IPS DF 6.9 (cell line): ENCODE data around the gene MYO7A.

Experiments used
- DNase-seq: peaks from one replicate; pipeline ENCODE4 v3.0.0-alpha.2; 2013; ENCODE audit warnings: low read depth, low spot score
- H3K27ac ChIP-seq: one replicate; pipeline ENCODE4 v1.5.1; 2013; ENCODE audit warnings: low read length, control low read depth
- H3K27me3 ChIP-seq: 2 replicates; pipeline ENCODE4 v1.6.1; 2013; ENCODE audit warnings: mild to moderate bottlenecking, low read length; ENCODE audit not compliant: control insufficient read depth, insufficient read depth
- H3K36me3 ChIP-seq: 2 replicates; pipeline ENCODE4 v1.6.1; 2013; ENCODE audit warnings: low read length; ENCODE audit not compliant: control insufficient read depth, insufficient read depth
- H3K4me1 ChIP-seq: 2 replicates; pipeline ENCODE4 v1.6.1; 2013; ENCODE audit warnings: low read length; ENCODE audit not compliant: control insufficient read depth, insufficient read depth
- H3K4me3 ChIP-seq: 2 replicates; pipeline ENCODE4 v1.5.1; 2013; ENCODE audit warnings: mild to moderate bottlenecking, low read length
- H3K9me3 ChIP-seq: 2 replicates; pipeline ENCODE4 v1.6.1; 2013; ENCODE audit warnings: low read length, inconsistent platforms; ENCODE audit not compliant: control insufficient read depth, insufficient read depth
- WGBS: extraction: QIAGEN DNeasy Blood & Tissue Kit; methylation state at CpG from one replicate; pipeline ENCODE4 v1.1.7; 2013; ENCODE audit warnings: mixed read lengths, missing lambda C conversion rate; ENCODE audit not compliant: insufficient read length, insufficient coverage; 5-methylcytosine and 5-hydroxymethylcytosine counted together

Gene MYO7A

GRCh38 chr11:77121876-77122575 lies 6.0 kb upstream of the MYO7A start:
- no peak for DNase-seq
- no CpG with 5 or more reads among the region's 8 CpGs for WGBS
- Histone ChIP-seq H3K4me1 (no peaks in the 10 kb centered on the region), H3K27ac (no peak overlapping the region), H3K36me3 (0 out of 2 replicates have a peak, but pooled peaks cover 4% of the 10 kb centered on the region), H3K4me3 (no peak overlapping the region), H3K9me3 (no peaks in the 10 kb centered on the region), H3K27me3 (no peaks in the 10 kb centered on the region)

GRCh38 chr11:77122576-77123212 lies 5.4 kb upstream of the MYO7A start:
- no peak overlapping the region for H3K27ac ChIP-seq
- no CpG with 5 or more reads among the region's 7 CpGs for WGBS

DNA sequence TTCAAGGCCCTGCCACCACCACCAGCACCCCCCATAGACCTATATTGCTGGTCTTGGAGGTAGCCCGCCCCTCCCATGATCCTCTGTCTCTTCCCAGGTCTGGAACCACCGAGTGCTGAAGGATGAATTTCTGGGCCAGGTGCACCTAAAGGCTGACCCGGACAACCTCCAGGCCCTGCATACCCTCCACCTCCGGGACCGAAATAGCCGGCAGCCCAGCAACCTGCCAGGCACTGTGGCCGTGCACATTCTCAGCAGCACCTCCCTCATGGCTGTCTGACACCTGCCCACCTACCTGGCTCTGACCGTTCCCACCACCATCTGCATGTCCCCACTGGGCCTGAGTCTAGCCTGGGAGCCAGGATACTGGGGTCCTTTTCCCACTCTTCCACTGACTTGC lies 4.5 kb upstream of the MYO7A start:
- H3K4me1 ChIP-seq = peaks cover 3% of the 10 kb centered on the region
- DNase-seq = no peak
- no peaks in the 10 kb centered on the region for H3K9me3 ChIP-seq
- 0 out of 2 replicates have a peak, but pooled peaks cover 4% of the 10 kb centered on the region for H3K36me3 ChIP-seq
- H3K27ac ChIP-seq = no peak overlapping the region
- no peaks in the 10 kb centered on the region for H3K27me3 ChIP-seq
- no peak overlapping the region for H3K4me3 ChIP-seq
- WGBS = no CpG with 5 or more reads among the region's 8 CpGs

More at GRCh38 chr11:77122576-77123212, 5.4 kb upstream of the MYO7A start:
- no peak for DNase-seq
- Histone ChIP-seq H3K4me1 (peaks cover 3% of the 10 kb centered on the region; the same call in 1 of the 2 replicates), H3K4me3 (no peak overlapping the region), H3K27me3 (no peaks in the 10 kb centered on the region), H3K36me3 (0 out of 2 replicates have a peak, but pooled peaks cover 4% of the 10 kb centered on the region), H3K9me3 (no peaks in the 10 kb centered on the region)

DNA sequence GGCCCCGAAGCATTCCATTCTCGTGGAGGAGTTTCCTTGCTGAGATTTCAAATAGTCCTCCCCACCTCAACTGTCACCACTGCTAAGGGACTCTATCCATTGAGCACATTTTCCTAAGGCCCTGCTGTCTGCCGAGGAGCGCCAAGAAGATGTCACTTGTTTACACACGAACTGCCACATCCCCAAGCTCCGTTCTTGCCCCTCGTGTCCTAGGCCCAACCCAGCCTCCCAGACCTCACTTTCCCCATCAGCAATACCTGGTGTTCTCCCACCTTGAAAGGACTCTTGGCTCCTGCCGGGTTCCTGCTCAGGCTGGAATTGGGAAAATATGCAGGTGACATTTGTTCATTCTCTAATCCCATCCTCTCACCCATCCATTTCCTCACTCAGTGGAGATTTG lies 4.0 kb upstream of the MYO7A start:
- no peak for DNase-seq
- Histone ChIP-seq H3K4me3 (no peak overlapping the region), H3K9me3 (no peaks in the 10 kb centered on the region), H3K27ac (no peak overlapping the region), H3K27me3 (no peaks in the 10 kb centered on the region), H3K36me3 (0 out of 2 replicates have a peak, but pooled peaks cover 4% of the 10 kb centered on the region), H3K4me1 (peaks cover 3% of the 10 kb centered on the region)
- WGBS = no CpG with 5 or more reads among the region's 8 CpGs

GRCh38 chr11:77124488-77124887 lies 3.6 kb upstream of the MYO7A start:
- no peaks in the 10 kb centered on the region for H3K27me3 ChIP-seq
- DNase-seq = no peak
- no peaks in the 10 kb centered on the region for H3K9me3 ChIP-seq
- no peak overlapping the region for H3K27ac ChIP-seq
- peaks cover 3% of the 10 kb centered on the region for H3K4me1 ChIP-seq
- H3K4me3 ChIP-seq = no peak overlapping the region
- H3K36me3 ChIP-seq = 0 out of 2 replicates have a peak, but pooled peaks cover 4% of the 10 kb centered on the region
- no CpG with 5 or more reads among the region's 6 CpGs for WGBS

GRCh38 chr11:77125191-77125590 lies 2.9 kb upstream of the MYO7A start:
- no peaks in the 10 kb centered on the region for H3K27me3 ChIP-seq
- H3K4me1 ChIP-seq = peaks cover 3% of the 10 kb centered on the region
- DNase-seq = no peak
- H3K36me3 ChIP-seq = 0 out of 2 replicates have a peak, but pooled peaks cover 4% of the 10 kb centered on the region
- no CpG with 5 or more reads among the region's 6 CpGs for WGBS
- no peak overlapping the region for H3K4me3 ChIP-seq
- H3K9me3 ChIP-seq = no peaks in the 10 kb centered on the region
- no peak overlapping the region for H3K27ac ChIP-seq

DNA sequence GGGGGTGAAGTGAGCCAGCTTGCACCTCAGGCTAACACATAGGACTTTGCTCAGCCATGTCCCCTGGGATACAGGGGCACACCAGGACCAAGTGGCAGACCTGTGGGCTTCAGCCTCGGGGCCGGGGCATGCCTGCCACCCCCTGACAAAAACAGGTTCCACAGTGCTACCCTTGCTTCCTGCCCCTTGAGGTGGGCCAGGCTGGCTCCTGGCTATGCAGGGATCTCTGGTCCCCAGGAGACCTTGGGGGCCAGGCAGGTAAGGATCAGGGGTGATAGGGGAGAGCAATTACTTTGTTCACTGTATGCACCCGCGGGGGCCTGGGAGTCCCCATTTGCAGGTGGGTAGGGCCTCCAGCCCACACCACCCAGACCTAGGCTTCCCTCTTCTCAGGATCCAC lies 2.4 kb upstream of the MYO7A start:
- Histone ChIP-seq H3K27me3 (no peaks in the 10 kb centered on the region), H3K4me1 (peaks cover 3% of the 10 kb centered on the region), H3K9me3 (no peaks in the 10 kb centered on the region), H3K4me3 (no peak overlapping the region), H3K27ac (no peak overlapping the region), H3K36me3 (0 out of 2 replicates have a peak, but pooled peaks cover 3% of the 10 kb centered on the region)
- DNase-seq = no peak
- WGBS = no CpG with 5 or more reads among the region's 4 CpGs

DNA sequence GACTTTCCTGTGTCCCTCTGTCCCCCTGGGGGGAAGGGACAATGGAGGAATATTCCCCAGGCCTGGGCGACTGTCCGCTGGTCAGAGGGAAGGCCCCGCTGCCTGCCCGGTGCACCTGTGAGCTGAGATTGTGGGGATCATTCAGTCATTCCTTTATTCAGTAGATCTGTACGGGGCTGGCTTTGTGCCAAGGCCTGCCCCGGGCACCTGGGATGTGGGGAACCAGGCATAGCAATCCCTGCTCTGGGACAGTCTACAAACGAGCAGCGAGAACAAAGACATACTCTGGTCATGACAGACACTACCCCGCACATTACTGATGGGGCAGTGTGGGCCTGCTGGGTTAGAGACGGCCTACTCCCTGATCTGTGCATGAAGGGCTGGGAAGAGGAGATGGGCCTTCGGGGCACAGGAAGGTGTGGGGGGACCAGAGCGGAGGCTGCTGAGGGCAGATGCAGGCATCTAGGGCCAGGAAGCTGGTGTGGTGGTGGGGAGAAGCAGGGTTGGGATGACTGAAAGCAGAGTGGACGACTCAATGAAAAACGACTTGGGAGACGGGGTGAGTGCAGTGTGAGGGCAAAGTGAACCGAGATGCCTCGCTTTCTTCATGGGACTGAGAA lies 1.8 kb upstream of the MYO7A start:
- no peak for DNase-seq
- WGBS = no CpG with 5 or more reads among the region's 17 CpGs
- H3K9me3 ChIP-seq = no peaks in the 10 kb centered on the region
- H3K27ac ChIP-seq = no peak overlapping the region
- no peaks in the 10 kb centered on the region for H3K36me3 ChIP-seq
- H3K4me1 ChIP-seq = peaks cover 3% of the 10 kb centered on the region
- H3K27me3 ChIP-seq = no peaks in the 10 kb centered on the region
- no peak overlapping the region for H3K4me3 ChIP-seq

DNA sequence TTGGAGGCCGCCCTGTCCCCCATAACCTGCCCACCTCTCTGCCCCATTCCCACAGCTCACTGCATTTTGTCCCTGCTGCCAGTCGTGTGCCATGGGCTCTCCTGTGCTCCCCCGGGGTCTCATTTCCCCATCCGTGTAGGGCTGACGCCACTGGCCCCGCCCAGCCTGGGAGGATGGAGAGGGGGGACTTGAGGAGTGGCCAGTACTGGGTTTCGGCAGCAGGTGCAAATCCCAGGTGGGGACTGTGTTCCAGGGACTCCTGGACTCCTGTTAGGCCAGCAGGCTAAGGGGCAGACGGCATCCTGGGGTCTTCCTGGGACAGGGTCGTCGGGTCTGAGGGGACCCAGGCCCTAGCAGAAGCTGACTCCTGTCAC lies 1.2 kb upstream of the MYO7A start:
- no peaks in the 10 kb centered on the region for H3K9me3 ChIP-seq
- peak; percentile 5 for DNase-seq
- H3K36me3 ChIP-seq = no peaks in the 10 kb centered on the region
- WGBS = no CpG with 5 or more reads among the region's 10 CpGs
- peak overlapping the region; percentile 31; the same call in 1 of the 2 replicates for H3K4me3 ChIP-seq
- no peaks in the 10 kb centered on the region for H3K27me3 ChIP-seq
- peaks cover 3% of the 10 kb centered on the region for H3K4me1 ChIP-seq
- H3K27ac ChIP-seq = no peak overlapping the region

- no CpG with 5 or more reads among the region's 27 CpGs for WGBS
- H3K9me3 ChIP-seq = no peaks in the 10 kb centered on the region
- no peaks in the 10 kb centered on the region for H3K27me3 ChIP-seq
- no peaks in the 10 kb centered on the region for H3K36me3 ChIP-seq
- peak overlapping the region; percentile 31; the same call in 1 of the 2 replicates for H3K4me3 ChIP-seq
- H3K27ac ChIP-seq = no peak overlapping the region
- DNase-seq = peak; percentile 35
- H3K4me1 ChIP-seq = peaks cover 3% of the 10 kb centered on the region
Observed at GRCh38 chr11:77127235-77127911, 673 bp upstream of the MYO7A start.
